Central memory CD4-positive, alpha-beta T cell (primary cell): ENCODE results near the gene AKT1S1.
"Not testable (repeated sequence)": the region's sequence is repeated elsewhere in the genome, so short reads cannot be mapped to it uniquely, and the experiment has no call there.

ENCODE experiments used
- DNase-seq: peaks from one replicate; pipeline ENCODE4 v3.0.0; 2022
- total RNA-seq, 3 experiments: gene quantifications; one replicate each; lab custom pipeline; 2026; lab: John Stamatoyannopoulos, UW

AKT1S1 gene
- 15.6 to 35.7 (median 18.2) reads per million in 3 experiments for total RNA-seq

DNA sequence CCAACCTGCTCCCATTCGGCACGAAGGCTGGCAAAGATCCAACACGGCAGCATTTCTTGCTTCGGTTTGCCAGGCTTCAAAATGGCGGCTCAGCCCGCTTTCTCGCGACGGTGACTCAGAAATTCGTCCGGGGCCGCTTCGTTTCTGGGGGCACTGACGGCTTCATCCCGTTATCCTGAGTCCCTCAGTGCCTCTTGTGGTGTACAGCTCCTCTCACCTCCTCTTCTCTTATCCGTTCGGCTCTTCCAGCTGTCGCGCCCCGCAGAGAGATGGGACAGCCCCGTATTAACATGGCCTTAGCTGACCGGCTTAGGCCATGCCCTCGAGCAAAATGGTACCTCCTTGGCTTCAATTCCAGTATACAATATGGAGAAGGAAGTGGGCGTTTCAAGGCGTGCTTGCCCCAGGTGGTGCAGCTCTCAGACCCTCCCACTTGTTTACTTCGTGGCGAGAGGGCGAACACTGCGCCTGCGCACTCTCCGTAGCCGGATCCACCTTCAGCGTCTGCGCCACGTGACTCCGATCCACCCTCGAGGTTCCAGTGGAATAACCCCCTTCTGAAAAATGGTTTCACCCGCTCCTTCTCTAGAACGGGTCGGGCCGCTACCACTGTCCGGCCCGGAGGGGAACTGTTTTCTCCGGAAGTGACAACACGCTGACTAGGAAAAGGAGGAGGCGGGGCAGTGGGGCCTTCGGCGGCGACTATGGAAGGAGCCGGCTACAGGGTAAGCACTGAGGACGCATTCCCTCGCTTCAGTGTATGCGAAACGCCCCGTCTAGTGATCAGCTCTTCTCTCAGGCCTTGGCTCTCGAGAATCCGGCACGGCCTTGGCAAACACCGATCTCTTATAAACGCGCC is at the start of gene AKT1S1, which contains the start of gene TBC1D17:
Gene AKT1S1 (minus strand): TSS at position 336 of the 859 bp plus-strand sequence. CDS start 4,060 bp downstream, outside the sequence.
Gene TBC1D17 (plus strand): TSS at position 683 of the 859 bp plus-strand sequence. CDS start 22 bp downstream, at position 705.
- peak; percentile 100 for DNase-seq

DNA sequence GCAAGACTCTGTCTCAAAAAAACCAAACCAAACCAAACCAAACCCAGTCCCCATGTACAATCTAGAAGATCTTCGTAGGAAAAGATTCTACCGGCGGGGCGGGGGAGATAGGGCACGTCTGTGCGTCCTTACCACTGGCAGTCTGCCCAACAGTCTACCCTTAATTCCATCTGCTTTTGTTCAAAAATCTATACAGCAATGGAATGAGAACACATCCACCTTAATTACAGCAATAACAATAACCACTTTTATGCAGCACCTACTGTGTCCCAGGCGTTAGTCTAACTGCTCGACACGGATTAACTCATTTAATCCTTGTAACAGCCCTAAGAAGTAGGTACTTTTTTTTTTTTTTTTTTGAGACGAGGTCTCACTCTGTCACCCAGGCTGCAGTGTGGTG is 49.4 kb upstream of the AKT1S1 start:
- no peak for DNase-seq

DNA sequence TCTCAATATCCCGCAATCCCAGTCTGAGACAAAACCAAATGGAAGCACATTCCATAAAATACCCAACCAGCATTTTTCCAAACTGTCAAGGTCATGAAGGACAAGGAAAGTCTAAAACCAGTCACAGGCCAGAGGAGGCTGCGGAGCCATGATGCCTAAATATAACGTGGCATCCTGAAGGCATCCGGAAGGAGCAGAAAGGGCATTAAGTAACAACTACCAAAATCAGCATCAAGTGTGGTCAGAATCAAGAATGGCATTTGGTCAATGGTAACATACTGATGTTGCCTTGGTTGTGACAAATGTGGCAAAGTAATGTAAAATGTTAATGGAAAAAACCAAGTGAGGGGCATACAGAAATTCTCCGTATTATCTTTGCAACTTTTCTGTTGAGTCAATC is 48.3 kb upstream of the AKT1S1 start:
- DNase-seq = no peak

DNA sequence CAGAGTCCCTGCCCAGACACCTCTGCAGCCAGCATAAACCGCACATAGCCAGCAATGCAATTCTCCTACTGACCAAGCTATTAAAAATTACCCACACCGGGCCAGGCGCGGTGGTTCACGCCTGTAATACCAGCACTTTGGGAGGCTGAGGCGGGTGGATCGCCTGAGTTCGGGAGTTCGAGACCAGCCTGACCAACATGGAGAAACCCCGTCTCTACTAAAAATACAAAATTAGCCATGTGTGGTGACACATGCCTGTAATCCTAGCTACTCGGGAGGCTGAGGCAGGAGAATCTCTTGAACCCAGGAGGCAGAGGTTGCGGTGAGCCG is 47.7 kb upstream of the AKT1S1 start:
- DNase-seq = not testable (repeated sequence)

DNA sequence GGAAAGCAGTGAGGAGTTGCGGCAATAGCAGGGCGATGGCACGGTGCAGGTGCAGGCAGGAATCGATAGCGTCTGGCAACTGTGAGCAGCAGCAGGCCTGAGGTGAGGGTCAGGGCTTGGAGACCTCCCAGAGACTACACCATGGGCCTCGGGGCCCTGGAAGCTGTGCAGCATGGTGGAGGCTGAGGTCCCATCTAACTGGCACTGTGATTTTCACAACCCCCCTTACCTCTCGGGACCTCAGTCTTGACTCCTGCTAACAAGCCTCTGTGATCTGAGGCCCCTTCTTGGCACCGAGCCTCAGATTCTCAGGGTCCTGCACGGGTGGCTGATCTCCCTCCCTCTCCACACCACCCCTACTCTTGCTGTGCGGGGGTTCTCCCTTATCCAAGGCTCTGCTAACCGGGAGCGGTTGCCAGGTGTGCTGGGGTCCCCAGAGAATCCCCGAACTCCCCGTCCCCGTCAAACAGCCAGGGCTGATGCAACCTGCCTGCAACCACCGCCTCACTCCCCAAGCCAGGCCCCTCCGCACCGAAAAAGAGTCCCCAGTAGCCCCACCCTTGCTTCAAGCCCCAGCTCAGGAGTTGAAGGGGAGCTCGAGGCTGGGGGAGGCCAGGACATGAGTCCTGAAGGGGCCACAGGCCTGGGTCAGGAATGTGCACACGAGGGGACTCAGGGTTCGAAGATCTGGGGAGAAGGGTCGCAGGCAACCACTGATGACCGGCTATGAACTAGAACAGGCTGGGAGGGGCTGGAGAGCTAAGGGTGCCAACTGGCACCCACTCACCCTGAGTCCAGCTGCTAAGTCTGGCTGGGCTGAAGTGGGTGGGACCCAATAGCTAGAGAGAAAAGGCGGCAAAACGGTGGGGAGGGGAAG is 47.1 kb upstream of the AKT1S1 start:
- DNase-seq = no peak

DNA sequence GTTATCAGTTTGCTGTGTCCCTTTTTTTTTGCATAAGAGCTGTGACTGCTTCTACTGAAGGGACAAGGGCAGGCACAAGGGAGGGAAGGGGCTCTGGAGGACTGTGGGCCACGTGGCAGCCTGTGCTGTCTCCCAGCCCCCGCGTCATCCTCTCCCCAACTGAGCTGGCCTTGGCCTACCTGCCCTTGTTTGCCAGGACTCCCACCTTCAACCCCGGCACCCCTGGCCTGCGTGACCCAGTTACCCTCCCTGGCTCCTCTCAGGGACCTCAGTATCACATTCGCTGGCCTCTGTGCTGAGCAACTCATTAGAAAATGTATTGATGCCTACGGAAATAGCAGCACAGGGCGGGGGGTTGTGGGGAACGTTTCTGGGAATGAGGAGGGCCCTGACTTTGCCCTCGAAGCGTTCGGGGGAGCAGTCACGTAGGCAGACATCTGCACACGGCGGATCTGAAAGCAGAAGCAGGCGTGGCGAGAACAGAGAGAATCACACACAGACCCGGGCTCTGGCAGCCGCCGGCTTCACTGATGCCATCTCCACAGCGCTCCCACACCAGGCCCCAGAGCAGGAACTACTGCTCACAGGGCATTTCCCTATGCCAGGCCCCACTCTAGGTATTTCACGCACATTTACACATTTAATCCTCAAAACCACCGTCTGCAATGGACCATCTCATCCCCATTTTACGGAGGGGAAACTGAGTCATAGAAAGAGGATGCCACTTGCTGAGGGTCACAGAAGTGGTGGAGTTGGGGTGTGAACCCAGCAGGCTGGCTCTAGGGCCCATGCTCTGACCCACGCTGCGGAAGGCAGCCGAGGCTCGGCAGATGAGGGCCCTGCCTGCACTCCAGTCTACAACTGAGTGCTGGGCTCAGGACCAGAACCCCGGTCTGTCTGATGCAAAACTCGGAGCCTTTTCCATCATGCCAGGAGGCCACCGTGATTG is 46.2 kb upstream of the AKT1S1 start:
- no peak for DNase-seq

DNA sequence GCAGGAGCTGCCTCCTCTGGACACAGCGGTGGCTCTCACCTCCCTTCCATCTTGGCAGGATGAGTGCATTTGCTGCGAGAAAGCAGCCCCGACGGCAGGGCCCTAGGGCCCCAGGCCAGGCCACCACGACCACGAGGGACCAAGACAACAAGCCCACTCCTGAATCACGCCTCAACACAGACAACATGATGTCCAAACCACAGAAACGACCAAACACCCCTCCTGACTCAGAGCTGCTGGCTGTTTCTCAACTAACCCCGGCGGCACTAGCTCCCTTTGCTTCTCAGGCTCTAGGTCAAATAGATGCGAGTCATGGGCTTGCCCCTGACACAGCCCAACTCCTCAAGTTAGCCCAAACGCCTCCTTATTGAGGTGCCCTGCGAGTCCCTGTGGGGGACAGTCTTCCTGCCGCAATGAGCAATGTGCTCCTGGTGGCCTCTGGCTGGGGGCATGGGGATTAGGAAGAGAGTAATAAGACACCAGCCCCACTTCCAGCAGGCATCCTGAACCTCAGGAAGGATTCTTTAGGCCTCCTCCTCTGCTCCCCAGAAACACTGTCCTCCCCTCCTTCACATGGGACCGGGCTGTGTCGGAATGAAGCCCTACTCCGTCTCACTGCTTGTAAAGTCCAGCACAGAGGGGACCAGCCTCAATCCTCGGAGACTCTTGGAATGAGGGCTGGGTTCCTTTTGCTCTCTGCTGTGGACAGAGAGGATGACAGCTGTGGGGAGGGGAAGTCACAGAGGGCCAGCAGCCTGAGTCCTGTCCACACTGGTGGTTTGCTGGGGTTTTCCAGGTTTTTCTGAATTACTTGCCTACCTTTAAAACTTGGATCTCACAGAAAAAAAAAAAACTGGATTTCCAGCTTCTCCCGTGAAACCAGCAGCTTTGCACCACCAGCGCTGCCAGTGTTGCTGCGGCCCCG is 45.0 kb upstream of the AKT1S1 start:
- DNase-seq = no peak

DNA sequence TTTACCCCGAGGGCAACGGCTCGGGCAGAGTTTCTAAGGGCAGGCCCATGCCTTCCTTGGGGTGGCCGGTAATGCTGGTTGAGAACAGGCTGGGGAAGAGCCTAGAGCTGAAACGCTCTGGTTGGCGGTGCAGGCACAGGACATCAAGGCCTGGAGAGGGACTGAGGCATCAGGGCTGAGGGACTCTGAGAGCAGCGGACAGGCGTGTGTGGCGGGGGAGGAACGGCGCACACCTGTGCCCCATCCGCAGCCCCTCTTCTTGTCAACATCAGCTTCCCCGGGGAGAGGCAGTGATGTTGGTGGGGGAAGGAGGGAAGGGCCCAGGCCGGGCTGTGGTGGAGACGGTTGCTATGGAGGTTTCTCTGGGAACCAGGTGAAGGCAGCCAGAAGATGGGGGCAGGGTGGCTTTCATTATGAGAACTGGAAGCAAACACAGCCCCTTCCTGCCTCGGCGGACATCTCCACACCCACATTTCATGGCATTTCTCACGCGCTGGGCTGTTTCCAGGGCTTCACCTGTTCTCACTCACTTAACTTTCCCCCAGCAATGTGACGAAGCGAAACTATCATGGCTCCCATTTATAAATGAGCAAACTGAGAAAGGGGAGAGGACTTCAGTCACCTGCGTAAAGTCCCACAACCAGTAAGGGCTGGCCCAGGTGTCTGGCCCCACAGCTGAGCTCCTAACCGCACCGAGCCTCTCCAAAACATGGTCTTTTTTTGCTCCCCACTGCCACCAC is 43.6 kb upstream of the AKT1S1 start:
- no peak for DNase-seq

DNA sequence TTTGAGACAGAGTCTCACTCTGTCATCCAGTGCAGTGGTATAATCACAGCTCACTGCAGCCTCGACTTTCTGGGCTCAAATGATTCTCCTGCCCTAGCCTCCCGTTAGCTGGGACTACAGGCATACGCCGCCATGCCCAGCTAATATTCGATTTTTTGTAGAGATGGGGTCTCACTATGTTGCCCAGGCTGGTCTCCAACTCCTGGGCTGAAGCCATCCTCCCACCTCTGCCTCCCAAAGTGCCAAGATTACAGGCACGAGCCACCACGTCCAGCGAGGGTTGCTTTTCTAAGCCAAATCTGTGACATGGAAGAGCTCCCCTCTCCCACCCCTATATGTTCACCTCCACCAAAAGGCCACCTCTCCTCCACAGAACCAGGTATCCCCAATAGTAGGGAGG is 40.9 kb upstream of the AKT1S1 start:
- no peak for DNase-seq

DNA sequence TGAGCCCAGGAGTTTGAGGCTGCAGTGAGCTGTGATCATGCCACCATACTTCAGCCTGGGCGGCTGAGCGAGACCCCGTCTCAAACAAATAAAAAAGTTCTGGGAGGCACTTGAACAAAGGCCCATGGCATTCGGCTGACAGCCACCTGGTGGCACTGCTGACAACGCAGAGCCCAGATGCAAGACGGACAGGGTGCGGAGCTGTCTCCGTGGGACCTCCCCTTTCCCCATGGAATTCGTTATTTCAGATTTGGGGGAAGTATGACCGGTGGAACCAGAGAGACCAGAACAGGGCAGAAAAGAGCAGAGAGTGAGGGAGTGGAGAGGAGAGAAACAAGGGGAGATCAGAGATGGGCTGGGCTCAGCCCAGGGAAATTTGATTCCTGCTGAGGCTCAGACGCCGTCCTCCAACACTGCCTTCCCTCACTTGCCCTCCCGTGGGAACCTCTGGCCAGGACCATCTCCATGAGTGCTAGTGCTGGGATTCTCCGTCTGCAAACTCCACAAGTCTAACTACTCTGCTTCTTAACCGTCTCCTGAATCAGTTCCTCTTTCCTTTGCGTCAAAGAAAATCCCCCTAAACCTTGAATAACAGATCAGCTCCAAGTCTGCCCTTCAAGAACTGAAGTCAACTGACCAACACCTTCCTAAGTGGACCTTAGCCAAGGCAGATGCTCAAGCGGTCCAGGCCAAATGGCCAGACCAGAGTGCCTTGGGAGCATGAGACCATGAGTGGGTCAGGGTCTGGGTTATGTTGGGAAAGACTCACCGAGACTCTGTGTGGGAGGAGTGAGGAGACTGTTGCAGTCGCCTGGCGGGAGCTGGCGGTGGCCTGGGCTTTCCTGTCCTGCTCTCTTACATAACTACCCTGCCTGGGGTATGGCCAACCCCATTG is 39.9 kb upstream of the AKT1S1 start:
- DNase-seq = no peak

DNA sequence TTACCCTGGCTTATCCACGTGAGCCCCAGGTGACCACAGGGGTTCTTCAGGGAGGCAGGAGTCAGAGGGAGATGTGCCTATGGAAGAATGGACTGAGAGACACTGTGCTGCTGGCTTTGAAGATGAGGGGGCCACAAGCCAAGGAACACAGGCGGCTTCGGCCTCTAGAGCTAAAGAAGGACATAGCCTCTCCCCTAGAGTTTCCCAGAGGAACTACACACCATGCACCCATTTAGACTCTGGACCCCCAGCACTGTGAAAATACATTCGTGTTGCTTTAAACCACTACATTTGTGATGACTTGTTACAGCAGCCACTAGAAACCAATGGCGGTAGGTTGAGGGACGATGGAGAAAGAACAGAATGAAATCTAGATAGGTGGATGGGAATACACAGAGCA is 38.1 kb upstream of the AKT1S1 start:
- DNase-seq = no peak

DNA sequence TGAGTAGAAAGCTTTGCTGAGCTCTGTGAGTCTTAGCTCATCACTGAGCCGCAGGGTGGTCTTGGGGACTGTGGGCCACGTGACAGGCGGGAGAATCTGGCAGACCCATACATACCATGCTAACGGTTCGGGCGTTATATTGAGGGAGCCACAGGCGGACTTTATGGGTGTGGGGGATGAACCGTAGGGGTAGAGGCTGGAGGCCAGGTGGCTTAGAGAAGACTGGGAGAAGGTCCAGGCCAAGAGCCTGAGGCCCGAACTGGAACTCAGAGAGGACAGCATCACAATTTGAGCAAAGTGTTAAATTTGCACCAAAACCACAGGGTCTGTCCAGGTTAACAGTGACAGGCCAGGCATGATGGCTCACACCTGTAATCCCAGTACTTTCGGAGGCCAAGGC is 36.6 kb upstream of the AKT1S1 start:
- DNase-seq = no peak

DNA sequence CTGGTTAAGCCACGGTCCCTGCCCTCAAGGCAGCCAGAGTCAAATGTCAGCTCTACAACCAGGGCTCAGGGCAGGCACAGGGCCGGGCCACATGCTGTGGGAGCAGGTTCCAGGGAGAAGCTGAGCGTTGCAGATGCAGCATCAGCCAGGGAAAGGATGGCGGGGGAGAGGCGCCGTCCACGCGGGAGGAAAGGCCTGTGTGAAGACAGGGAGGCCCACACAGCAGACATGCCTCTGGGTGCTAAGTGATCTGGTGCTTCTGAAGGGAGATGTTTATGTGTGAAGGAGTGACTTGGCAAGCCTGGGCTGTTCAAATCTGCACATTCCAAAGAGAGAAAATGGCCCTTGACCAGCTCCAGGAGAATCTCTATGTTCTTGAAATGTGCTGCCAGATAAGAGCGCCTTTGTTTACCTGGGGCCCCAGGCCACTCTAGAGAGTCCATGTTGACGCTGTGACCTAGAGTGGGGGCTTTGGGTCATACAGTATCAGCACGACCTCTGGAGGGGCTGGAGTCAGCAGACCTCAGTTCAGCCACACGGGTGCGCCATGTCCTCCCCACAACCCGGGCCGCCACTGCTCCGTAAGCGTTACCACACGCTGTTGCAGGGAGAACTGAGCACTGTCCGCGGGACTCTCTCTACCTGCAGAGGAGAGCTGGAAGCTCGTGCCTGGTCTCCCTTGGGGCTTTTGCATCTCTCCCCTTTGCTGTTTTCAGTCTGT is 36.0 kb upstream of the AKT1S1 start:
- DNase-seq = no peak

DNA sequence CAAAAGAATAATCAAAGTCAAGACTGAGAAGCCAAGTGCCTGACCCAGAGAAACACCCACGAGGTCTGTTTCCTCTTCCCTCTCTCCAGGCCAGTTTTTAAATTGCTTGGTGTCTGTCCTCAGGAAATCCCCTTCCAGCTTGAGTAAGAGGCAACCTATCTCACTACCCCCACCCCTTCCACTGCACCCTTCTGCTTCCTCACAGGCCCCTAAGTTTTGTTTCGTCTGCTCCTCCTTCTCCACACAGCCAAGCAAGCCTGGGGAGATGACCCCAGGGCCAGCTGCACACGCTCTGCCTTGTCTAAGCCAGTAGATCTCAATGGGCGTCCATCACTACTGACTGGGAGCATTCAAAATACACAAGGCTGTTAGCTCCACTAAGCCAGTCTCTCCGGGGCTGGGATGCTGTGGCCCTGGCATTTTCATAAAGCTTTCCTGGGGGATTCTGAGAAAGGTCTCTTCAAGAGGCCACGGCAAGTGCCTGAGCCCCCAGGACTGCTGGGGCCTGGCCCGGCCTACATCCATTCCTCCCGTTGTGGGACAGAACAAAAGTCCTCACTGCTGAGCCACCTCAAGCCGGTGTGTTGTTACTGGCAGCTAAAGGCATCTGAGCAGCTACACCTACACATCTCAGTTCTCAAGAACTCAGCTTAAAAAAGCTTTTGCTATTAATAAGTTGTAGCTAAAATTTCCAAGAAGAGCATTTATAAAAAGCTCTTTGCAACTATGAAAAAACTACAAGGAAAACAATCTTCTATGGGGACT is 34.4 kb upstream of the AKT1S1 start:
- no peak for DNase-seq

DNA sequence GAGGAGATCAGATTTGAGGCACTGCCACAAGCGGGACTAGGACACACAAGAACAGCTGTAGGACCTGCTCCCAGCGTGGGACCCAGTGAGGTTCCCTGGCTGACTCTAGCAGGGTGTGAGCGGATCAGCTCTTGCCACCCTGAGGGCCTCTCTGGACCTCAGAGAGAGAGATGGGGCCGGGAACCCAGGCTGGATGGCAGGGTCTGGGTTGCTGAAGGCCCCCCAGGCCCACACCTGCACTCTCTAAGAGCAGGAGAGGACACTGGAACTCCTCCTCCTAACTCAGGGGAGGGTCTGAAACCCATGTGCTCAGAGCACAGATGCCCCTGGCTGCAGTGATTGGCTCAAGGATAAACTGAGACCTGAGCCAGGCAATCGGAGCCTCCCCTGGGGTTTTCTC is 33.0 kb upstream of the AKT1S1 start:
- DNase-seq = no peak

DNA sequence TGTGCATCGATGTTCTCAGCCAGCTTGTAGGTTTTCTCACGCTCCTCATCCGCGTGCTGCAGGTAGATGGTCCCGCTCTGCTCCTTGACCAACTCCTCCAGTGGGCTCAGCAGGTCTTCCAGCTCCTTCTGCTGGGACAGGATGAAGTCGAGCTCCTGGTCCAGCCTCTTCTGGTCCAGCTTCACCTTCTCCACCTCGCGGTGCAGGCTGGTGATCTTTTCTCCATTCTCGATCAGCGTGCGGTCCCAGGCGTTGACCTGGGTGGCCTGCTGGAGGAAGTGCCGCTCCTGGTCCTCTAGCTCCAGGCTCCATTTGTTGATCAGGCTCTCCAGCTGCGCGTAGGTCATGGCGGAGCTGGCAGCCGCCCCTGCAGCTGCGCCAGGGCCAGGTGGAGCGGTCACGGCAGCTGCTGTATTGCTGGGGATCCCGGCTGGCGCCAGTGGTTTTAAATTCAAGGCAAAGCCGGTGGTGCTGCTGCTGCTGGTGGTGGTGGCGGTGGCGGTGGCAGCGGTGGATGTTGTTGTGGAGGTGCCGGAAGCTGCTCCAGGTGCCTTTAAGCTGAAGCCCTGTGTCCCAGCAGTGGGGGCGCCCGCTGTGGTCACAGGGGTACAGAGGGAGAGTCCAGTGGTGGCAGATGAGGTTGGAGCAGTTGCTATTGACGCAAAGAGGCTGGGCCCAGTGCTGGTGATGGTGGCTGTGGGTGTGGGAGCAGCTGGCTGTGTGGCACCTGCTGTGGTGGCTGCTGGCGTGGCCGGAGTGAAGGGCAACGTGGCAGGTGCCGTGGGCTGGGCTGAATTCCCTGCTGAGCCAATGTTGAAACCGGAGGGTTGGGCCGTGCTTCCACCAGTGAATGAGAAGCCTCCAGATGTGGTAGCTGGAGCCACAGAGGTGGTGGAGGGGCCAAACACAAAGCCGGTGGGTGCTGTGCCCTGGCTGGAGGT is 31.6 kb upstream of the AKT1S1 start:
- no peak for DNase-seq
